MCF 10A (cell line): Measurements from ENCODE around the gene PAXX. TPM values are rescaled to one million over a fixed set of nuclear protein-coding genes. Genes with fewer than 3 reads are reported as not detected.

Experiments
- BruUV-seq: library from RNA; stranded (reverse); fragments of 400-500 nt; replicated peaks from 2 replicates; lab custom pipeline; 2021; lab: Mats Ljungman, UMichigan
- CTCF ChIA-PET: fragments of 300-600 bp; sonication (Branson Sonifier 250); formaldehyde crosslinking; extraction: SDS; loops from one replicate; lab custom pipeline; 2021; ENCODE audit warnings: antibody characterized with exemption, inconsistent platforms; lab: Yijun Ruan, JAX
- POLR2A ChIA-PET: fragments of 300-600, 350-650 bp; sonication (Branson Sonifier 250); formaldehyde crosslinking; extraction: SDS; loops from one replicate; lab custom pipeline; 2020; ENCODE audit warnings: antibody characterized with exemption, inconsistent platforms; lab: Yijun Ruan, JAX
- DNase-seq: peaks from one replicate; pipeline ENCODE4 v3.0.0-alpha.2; 2018; ENCODE audit not compliant: unreplicated experiment
- H3K27ac Mint-ChIP-seq: one replicate; pipeline ENCODE4 v1.8.0; 2022; ENCODE audit warnings: mild to moderate bottlenecking, low read depth, mixed read lengths; ENCODE audit not compliant: unreplicated experiment
- H3K27me3 Mint-ChIP-seq: one replicate; pipeline ENCODE4 v1.8.0; 2022; ENCODE audit warnings: mixed read lengths; ENCODE audit not compliant: insufficient read depth, unreplicated experiment
- H3K36me3 Mint-ChIP-seq: one replicate; pipeline ENCODE4 v1.8.0; 2022; ENCODE audit warnings: mild to moderate bottlenecking, moderate library complexity, mixed read lengths; ENCODE audit not compliant: insufficient read depth, unreplicated experiment
- H3K4me1 Mint-ChIP-seq: one replicate; pipeline ENCODE4 v1.8.0; 2022; ENCODE audit warnings: mixed read lengths; ENCODE audit not compliant: insufficient read depth, unreplicated experiment
- H3K4me3 Mint-ChIP-seq: one replicate; pipeline ENCODE4 v1.8.0; 2022; ENCODE audit warnings: mild to moderate bottlenecking, moderate library complexity, mixed read lengths; ENCODE audit not compliant: unreplicated experiment
- H3K9me3 Mint-ChIP-seq: one replicate; pipeline ENCODE4 v1.8.0; 2022; ENCODE audit warnings: mixed read lengths; ENCODE audit not compliant: unreplicated experiment
- intact Hi-C: fragments of 100-400 bp; cut with micrococcal nuclease; formaldehyde crosslinking; loops from 2 replicates; pipeline ENCODE4 v1.14.1; 2022
- total RNA-seq: library from RNA; stranded (reverse); gene quantifications from 2 replicates; pipeline ENCODE4 v1.2.3, GENCODE V29; 2022
- TF ChIP-seq, protein P1 (sequence below): fragments of 200-600 bp; IDR thresholded peaks from one replicate; pipeline ENCODE4 v1.8.0; 2022; ENCODE audit warnings: antibody characterized with exemption, mild to moderate bottlenecking; ENCODE audit not compliant: unreplicated experiment

PAXX gene
- total RNA-seq, 1 experiment from 2014 or later, result 57.9 TPM

GRCh38 chr9:136997371-136997770 is 5.1 kb downstream of the PAXX start:
- Mint-ChIP-seq H3K36me3 (peaks cover 7% of the 10 kb centered on the region), H3K9me3 (no peaks in the 10 kb centered on the region), H3K4me1 (peaks cover 4% of the 10 kb centered on the region), H3K4me3 (peak overlapping the region; percentile 57), H3K27ac (no peak overlapping the region), H3K27me3 (no peaks in the 10 kb centered on the region)
- POLR2A ChIA-PET, result interaction anchor here (0.5 kb wide), 1 partner anchor 213 kb away, joined by 3 read pairs; no protein-coding TSS in a partner anchor
- TF ChIP-seq, protein P1, sequence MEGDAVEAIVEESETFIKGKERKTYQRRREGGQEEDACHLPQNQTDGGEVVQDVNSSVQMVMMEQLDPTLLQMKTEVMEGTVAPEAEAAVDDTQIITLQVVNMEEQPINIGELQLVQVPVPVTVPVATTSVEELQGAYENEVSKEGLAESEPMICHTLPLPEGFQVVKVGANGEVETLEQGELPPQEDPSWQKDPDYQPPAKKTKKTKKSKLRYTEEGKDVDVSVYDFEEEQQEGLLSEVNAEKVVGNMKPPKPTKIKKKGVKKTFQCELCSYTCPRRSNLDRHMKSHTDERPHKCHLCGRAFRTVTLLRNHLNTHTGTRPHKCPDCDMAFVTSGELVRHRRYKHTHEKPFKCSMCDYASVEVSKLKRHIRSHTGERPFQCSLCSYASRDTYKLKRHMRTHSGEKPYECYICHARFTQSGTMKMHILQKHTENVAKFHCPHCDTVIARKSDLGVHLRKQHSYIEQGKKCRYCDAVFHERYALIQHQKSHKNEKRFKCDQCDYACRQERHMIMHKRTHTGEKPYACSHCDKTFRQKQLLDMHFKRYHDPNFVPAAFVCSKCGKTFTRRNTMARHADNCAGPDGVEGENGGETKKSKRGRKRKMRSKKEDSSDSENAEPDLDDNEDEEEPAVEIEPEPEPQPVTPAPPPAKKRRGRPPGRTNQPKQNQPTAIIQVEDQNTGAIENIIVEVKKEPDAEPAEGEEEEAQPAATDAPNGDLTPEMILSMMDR, result no peak
- CTCF ChIA-PET, result interaction anchor here (0.6 to 1.4 kb wide), 4 partner anchors 32 to 70 kb away, joined by 3 to 5 read pairs (median 4); partner anchors contain the start of gene C8G
- no peak for DNase-seq
- BruUV-seq, result no TSS peak
- intact Hi-C loops, result no loop called here

DNA sequence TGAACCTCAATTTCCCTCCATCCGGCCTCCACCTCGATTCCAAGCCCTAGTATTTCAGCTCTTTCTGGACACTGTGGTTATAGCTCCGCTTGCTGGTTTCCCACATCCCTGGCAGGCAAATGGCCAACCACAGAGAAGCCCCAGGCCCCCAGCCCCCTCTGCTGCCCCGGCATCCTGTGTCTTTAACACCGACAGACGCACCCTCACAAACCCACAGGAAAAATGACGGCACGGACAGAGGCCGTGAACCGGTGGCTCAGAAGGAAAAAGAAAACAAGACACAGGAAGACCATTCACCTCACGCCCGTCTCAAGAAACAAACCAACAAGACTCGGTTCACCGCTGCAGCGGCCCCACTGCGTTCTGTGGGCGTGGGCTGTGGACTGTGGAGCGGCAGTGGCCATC is 5.6 kb downstream of the PAXX start:
- Mint-ChIP-seq H3K9me3 (no peaks in the 10 kb centered on the region), H3K4me3 (peak overlapping the region; percentile 57), H3K27me3 (no peaks in the 10 kb centered on the region), H3K27ac (no peak overlapping the region), H3K36me3 (peaks cover 7% of the 10 kb centered on the region), H3K4me1 (peaks cover 4% of the 10 kb centered on the region)
- POLR2A ChIA-PET, result no interaction called here
- CTCF ChIA-PET, result interaction anchor here (0.6 kb wide), 1 partner anchor 69 kb away, joined by 3 read pairs; no protein-coding TSS in a partner anchor
- BruUV-seq, result no TSS peak
- DNase-seq, result no peak
- intact Hi-C loops, result no loop called here
- TF ChIP-seq, protein P1, result no peak

- no peak overlapping the region for H3K4me3 Mint-ChIP-seq
- no peaks in the 10 kb centered on the region for H3K9me3 Mint-ChIP-seq
- no peaks in the 10 kb centered on the region for H3K27me3 Mint-ChIP-seq
- TF ChIP-seq, protein P1, result no peak
- DNase-seq, result no peak
- ChIA-PET POLR2A (no interaction called here), CTCF (interaction anchor here (0.6 to 1.6 kb wide), 4 partner anchors 29 to 66 kb away, joined by 3 to 10 read pairs (median 4); partner anchors contain the start of genes ABCA2 and C8G)
- peaks cover 4% of the 10 kb centered on the region for H3K4me1 Mint-ChIP-seq
- BruUV-seq, result no TSS peak
- H3K36me3 Mint-ChIP-seq, result no peaks in the 10 kb centered on the region
- intact Hi-C loops, result no loop called here
- H3K27ac Mint-ChIP-seq, result no peak overlapping the region
Observed at GRCh38 chr9:137000177-137000930, 8.1 kb downstream of the PAXX start.

- Mint-ChIP-seq H3K27me3 (no peaks in the 10 kb centered on the region), H3K4me1 (peaks cover 4% of the 10 kb centered on the region), H3K9me3 (no peaks in the 10 kb centered on the region), H3K36me3 (no peaks in the 10 kb centered on the region), H3K4me3 (no peak overlapping the region), H3K27ac (no peak overlapping the region)
- intact Hi-C loops, result no loop called here
- TF ChIP-seq, protein P1, result no peak
- POLR2A ChIA-PET, result no interaction called here
- no peak for DNase-seq
- no TSS peak for BruUV-seq
- CTCF ChIA-PET, result interaction anchor here (0.6 to 2.2 kb wide), 5 partner anchors 24 to 202 kb away, joined by 3 to 18 read pairs (median 3); partner anchors contain the start of gene ENTPD2
Observed at GRCh38 chr9:137001857-137002645, 9.8 kb downstream of the PAXX start.
